GM21737 (cell line): ENCODE measurements around the gene BTBD19.
A peak's percentile ranks its signal among the peaks of the same experiment; 100 is the strongest.
"Not testable (repeated sequence)": the region's sequence is repeated elsewhere in the genome, so short reads cannot be mapped to it uniquely, and the experiment has no call there.

Source experiments
- ATAC-seq: cut with Tn5 transposase; IDR thresholded peaks from one replicate; pipeline ENCODE4 v1.9.1; 2021; ENCODE audit warnings: mild to moderate bottlenecking, moderate library complexity; ENCODE audit not compliant: unreplicated experiment

The BTBD19 gene, protein sequence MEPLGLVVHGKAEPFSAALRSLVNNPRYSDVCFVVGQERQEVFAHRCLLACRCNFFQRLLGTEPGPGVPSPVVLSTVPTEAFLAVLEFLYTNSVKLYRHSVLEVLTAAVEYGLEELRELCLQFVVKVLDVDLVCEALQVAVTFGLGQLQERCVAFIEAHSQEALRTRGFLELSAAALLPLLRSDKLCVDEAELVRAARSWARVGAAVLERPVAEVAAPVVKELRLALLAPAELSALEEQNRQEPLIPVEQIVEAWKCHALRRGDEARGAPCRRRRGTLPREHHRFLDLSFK

DNA sequence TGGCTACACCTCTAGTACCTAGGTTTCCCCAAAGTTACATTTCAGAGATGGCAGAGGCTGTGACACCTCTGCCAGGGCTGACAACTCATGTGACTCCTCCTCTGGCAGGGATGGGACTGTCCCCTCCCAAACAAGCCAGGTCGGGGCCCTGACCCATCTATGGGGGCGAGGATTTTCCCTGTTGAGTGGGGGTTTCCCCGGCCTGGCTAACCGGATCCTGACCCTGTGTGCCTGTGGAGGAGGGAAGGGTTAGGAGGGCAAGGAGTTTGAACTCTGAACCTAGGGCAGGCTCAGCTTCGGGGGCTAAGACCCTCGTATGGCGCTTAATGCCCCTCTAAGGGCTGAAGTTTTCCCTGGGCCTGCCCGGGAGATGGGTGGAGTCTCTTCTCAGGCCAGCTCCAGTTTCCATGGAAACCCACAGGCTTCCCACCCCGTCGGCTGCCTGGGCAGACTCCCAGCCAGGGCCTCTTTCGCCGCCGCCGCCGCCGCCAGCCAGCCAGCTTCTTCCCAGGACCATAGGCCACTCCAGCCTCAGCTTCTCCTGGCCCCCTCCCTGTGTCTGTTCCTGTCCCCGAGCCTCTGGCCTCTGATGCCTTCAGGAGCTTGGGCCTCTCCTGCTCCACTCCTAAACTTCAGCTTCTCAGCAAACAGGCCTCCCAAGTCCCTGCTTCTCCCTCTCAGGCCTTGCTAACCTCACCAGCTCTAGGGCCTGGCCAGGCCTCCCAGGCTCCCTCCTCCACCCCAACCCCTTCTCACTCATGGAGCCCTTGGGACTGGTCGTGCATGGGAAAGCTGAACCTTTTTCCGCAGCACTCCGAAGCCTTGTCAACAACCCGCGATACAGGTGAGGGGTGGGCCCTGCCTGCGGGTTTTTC, at the start of gene BTBD19:
TSS of gene BTBD19 (plus strand) at position 461 of the 875 bp plus-strand sequence. CDS start at position 759, 298 bp downstream.
- peak; percentile 27 for ATAC-seq

DNA sequence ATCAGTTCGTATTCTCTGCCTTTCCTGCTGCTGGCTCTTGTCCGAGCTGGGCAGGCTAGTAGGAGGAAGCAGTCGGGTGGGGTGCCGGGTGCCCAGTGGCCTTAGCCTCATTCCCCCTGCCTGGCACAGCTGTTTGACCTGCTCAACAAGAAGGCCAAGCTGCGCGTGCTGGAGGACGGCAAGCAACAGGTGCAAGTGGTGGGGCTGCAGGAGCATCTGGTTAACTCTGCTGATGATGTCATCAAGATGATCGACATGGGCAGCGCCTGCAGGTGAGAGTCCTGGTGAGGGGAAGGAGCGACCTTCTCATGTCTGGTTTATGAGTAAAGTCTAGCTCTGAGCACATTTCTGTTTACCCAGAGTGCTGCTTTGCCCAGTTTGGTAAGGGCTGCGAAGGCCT, 49.2 kb upstream of the BTBD19 start:
- ATAC-seq, result no peak

DNA sequence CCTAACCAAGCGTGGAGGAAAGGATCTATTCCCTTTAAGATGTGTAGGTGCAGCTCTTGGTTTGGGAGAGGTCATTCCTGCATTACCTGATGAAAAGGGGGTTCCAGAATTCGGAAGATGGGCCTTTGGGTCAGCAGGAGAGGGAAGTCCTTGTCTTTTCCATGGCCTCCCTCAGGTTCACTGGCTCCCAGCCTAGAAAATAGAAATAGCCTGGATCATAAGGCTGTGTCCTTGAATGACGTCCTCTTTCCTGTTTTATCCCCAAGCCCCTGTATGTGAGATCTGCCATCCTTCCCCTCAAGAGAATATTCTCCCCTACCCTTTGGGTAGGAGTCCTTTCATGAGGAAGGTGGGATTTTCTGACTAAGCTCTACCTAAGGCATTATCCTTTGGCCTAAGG, 47.4 kb upstream of the BTBD19 start:
- no peak for ATAC-seq

DNA sequence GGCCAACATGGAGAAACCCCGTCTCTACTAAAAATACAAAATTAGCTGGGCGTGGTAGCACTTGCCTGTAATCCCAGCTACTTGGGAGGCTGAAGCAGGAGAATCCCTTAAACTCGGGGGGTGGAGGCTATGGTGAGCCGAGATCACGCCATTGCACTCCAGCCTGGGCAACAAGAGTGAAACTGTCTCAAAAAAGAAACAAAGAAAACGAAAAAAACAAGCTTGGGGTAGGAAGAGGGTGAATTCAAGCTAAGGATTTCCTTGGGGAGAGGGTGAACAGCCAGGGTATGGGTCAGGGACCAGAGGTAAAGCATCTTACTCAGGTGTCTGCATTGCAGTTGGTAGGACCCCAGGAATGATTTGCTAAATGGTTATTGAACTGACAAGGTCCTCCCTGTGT, 41.9 kb upstream of the BTBD19 start:
- not testable (repeated sequence) for ATAC-seq

DNA sequence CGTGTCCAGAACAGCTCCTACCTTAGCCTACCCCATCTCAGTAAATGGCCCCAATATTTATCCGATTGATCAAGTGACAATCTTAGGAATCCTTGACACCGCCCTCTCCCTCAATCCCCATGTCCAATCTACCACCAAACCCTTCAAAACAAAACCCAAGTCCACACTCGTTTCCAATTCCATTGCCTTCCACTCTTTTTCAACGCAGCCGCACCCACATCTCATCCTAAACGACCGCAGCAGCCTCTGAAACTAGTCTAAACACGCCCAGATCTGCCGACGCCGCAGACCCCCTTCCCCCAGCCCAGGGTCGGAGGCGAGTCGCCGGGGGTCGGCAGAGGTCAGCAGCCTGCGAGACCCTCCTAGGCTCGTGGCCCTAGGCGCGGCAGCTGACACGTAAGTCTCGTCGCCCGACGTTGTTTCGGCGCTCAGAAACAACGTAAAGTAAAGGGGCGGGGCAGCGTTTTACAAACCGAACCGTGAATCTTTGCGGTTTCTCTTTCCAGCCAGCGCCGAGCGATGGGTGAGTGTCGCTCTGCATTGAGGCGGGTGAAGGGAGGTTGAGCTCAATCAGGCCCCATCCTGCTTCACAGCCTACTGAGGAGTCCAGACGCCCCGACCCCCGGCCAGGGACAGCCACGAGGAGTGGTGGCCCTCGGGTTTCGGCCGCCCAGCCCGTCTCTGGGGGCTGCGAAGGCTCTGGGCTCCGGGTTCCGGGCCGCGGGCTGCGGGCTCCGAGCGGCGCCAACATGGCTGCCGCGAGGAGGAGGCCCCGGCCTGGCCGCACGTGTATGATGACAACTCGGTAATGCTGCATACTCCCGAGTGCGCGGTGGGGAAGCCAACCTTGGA, 33.0 kb upstream of the BTBD19 start, which contains the start of gene RPS8:
TSS of gene RPS8 (plus strand) at position 463 of the 852 bp plus-strand sequence. CDS start at position 520, 57 bp downstream.
- ATAC-seq, result peak; percentile 73

DNA sequence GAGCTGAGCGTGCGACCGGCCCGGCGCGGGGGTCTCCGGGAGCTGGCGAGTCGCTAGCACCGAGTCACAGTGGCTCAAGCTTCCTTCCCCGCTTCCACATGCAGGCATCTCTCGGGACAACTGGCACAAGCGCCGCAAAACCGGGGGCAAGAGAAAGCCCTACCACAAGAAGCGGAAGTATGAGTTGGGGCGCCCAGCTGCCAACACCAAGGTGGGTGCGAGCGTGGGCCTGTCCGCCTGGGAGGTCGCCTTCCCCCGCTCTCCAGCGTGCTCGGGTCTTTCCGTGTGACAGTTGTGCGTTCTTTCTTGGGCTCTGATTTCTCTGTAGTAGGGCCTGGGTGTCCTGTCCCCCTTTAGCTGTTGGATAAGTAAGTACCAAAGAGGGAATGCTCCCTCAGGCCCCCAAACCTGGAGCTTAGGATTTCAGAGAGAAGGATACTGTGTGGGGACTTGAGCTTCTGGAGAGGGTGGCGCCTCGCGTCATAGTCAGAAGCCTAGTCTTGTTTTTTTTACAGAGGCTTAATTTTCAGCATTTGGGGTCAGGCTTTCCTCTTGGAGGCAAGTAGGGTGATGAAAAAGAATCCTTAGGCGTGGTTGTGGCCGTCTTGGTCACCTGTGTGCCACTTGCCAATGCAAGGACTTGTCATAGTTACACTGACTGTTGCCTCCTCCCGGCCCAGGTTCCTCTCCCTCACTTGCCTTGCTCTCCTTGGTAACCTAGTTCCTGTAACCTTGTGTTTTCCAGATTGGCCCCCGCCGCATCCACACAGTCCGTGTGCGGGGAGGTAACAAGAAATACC, 32.2 kb upstream of the BTBD19 start:
- peak; percentile 18 for ATAC-seq

DNA sequence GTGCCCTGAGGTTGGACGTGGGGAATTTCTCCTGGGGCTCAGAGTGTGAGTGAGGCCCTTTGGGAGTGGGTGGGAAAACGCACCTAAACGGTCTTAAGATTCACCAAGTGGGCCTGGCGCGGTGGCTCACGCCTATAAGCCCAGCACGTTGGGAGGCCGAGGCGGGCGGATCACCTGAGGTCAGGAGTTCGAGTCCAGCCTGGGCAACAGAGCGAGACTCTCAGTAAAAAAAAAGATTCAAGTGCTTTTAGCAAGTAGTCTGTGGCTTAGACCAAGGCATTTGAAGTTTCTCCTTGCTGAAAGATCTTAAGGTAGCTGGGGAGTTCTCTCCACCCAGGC, 31.6 kb upstream of the BTBD19 start:
- no peak for ATAC-seq

DNA sequence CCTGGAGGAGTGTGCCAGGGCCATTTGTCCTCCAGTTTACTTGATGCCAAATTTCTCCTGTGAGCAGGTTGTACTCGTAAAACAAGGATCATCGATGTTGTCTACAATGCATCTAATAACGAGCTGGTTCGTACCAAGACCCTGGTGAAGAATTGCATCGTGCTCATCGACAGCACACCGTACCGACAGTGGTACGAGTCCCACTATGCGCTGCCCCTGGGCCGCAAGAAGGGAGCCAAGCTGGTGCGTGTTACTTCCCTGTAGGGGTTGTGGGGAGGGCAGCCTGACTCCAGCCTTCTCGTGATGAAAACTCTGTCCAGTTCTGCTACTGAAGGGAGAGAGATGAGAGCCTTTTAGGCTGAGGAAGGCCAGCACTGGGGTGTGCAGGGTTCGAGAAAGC, 30.8 kb upstream of the BTBD19 start:
- no peak for ATAC-seq

DNA sequence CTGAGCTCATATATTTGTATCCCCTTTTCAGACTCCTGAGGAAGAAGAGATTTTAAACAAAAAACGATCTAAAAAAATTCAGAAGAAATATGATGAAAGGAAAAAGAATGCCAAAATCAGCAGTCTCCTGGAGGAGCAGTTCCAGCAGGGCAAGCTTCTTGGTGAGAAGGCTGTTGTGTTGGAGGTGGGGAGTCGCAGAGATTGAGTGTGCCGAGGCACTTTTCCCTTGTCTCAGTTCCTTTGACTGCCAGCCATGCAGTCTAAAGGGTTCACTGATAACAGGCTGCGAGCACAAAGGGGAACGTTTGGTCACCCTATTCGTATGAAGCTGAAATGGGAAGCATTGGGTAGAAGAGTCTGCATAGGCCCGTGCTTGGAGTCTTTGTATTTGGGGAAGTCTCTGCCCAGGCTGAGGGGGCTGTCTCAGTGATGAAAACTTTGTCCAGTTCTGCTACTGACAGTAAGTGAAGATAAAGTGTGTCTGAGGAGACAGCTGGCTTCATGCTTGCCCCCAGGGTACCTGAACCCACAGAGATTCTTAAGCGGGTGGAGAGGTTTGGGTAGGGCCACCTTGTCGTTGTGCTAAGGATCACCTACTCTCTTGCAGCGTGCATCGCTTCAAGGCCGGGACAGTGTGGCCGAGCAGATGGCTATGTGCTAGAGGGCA, 30.2 kb upstream of the BTBD19 start:
- no peak for ATAC-seq

DNA sequence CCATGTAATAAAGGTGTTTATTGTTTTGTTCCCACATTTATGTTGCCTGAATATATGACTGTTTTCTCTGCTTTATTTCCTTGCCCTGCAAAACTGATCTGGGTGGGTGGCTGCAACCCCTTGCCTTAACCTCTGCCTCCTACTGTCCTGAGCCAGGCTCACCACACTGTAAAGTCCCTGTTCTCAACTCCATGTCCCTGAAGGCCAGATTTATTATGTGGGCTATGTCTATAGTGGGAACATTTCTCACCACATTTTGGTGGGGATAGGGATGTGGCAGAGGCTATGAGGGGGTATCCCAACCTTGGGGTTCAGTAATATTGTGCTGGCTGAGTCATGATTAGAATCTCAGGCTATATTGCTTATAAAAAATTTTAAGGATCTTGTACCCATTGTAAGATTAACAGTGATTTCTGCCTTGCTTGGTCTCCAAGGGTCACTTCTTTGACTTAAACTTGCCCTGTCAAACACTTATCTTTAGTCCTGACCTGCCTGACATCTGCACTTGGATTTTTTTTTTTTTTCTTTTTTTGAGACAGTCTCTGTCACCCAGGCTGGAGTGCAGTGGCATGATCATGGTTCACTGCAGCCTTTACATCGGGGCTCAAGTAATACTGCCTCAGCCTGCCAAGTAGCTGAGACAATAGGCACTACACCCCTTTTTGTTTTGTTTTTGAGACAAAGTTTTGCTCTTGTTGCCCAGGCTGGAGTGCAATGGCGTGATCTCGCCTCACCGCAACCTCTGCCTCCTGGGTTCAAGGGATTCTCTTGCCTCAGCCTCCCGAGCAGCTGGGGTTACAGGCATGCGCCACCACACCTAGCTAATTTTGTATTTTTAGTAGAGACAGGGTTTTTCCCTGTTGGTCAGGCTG, 29.4 kb upstream of the BTBD19 start:
- ATAC-seq, result no peak

DNA sequence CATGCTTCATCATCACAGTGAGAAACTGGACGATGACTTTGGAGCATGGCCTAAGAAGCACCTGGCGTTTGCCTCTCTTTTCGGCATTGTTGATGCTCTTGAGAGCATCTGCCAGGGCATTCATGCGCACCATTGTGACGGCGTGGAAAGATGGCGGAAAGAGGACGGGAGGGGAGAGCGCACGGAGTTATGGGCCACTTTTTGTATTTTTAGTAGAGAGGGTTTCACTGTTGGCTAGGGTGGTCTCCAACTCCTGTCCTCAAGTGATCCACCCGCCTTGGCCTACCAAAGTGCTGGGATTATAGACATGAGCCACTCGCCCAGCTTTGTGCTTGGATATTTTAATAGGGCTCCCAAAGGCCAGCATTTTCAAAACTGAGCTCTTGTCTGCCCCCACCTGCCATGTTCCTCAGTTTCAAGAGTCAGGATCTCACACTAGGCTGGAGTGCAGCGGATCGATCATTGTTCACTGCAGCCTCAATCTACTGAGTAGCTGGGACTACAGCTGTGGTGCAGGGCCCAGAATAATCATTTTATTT, 27.7 kb upstream of the BTBD19 start:
- ATAC-seq, result no peak

DNA sequence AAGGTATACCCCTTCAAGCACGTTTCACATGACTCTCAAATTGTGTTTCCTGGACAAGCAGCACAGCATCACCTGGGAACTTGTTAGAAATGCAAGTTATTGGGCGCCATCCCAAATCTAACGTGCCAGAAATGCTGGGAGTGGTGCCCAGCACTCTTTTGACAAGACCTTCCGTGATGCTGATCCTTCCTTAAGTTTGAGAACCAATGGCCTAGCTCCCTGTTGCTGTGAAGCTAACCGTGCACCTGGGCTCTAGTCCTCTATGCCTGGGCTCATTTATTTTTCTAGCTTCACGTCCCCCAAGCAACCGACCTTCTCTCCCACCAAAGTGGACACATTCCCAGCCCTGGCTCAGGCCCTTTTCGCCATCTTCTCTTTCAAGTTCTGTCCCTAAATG, 24.6 kb upstream of the BTBD19 start:
- no peak for ATAC-seq

DNA sequence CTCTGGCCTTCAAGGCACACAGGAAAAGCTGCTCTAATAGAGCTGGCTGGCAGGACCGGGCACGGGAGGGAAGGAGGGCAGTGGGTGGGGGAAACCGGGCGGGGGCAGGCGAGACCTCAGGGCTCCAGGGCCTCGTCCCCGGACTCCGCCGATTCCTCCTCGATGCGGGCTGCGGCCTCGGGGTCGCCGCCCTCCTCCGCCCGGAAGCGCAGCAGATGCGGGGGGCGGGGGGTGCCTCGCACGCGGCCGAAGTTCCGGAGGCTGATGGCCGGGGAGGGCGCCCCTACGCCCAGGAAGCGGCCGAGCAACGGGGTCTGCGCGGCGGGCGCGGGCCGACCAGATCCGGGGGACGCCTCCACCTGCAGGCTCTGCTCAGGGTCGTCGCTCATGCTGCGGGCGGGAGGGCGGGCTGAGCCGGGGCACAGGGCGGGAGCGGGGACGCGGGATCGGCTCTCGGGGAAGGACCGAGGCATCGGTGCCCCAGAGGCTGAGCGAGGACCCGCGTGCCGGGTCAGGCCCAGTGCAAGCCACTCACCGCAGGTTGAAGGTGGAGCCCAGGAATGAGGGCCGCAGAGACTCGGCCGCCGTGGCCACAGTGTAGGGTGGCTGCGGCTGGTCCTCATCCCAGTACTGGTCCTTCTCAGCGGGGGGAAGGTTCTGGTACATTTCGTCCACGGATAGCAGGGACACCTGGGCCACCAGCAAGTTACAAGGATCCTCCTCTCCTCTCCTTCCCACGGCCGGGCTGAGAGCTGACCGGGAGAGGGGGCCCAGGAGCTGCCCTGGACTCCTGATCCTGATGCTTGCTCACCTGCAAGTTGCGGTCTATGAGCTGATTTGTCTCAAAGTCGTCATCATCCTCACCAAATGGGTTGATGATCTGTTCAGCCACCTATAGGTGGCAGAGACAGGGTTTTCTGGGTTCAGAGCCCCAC, 24.0 kb upstream of the BTBD19 start:
- ATAC-seq, result no peak

DNA sequence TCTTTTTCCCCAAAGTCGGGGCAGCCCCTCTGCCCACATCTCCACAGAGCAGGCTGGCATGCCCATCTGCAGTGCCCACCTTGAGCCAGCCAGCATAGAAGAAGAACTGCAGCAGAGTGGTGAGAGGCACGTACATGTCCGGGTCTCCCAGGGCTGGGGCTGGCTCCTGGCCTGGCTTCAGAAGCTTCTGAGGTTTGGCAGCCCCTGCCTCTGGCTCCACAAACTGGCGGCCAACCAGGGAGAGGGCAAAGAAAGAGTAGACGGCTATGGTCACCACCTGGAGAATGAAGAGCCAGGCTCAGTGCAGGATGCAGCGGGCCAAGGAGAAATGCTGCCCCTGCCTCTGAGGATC, 23.3 kb upstream of the BTBD19 start:
- no peak for ATAC-seq

DNA sequence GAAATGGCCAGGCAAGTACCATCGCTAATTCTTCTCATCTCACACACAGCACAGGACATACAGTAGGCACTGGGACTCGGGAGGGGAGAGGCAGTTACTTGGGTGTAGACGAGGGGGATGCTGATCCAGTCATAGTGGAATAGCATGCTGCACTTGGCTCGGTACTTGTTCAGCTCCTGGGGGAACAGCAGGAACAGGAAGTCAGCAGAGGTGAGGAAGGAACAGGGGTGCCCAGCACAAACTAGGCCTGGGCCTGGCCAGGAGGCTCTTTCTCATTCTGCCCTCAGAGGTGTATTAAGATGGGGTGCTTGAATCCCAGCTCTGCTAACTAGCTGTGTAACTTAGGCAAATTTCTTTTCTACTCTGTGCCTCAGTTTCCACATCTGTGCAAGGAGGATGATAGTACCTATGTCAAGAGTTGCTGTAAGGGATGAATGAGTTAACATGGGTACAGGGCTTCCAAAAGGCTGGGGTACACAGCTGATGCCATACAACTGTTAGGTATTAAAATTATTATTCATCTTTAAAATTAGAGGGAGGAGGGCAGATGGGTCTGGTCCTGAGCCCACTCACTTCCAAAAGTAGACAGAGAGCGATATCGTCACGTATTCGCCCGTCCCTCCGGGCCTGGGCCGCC, 22.7 kb upstream of the BTBD19 start:
- ATAC-seq, result no peak

DNA sequence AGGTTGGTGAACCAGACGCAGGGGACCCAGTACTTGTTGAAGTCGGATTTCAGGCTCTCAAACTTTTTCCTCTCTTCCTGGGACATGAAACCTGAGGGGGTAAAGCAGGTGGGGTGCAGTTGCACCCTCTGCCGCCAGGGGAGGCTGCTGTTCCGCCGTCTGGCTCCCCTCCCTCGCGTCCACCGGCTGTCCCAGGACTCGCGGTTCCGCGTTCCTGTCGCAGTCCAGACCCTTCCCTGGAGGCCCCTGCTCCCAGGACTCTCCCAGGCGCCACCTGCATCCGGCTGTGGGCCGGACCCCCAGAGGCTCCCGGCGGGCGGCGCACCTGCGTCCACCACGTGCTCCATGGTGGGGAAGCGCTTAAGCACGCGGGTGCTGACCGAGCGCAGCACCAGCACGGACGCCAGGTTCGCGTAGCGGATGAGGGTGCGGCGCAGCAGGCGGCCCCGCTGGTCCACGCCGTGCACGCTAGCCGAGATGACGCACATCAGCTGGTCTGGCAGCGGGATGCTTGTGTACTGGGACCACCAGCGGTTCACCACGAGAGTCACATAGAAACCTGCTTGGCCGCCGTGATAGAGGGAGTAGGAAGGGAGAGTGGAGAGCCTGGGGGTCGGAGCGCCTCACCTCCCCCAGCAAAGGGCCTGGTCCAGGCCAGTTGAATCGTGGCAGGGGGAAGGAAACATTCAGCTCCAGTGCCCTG, 22.0 kb upstream of the BTBD19 start:
- ATAC-seq, result no peak
